Glutamatergic neuron (in vitro differentiated cells): Measurements from ENCODE around the gene DHCR24. TPM values are rescaled to one million over a fixed set of nuclear protein-coding genes. Genes with fewer than 3 reads are reported as not detected.

ENCODE experiments used
- DNase-seq: peaks from one replicate; pipeline ENCODE4 v3.0.0; 2022
- H3K27ac Mint-ChIP-seq: one replicate; pipeline ENCODE4 v1.8.0; 2020; ENCODE audit warnings: mild to moderate bottlenecking, mixed read lengths, inconsistent platforms; ENCODE audit not compliant: unreplicated experiment
- H3K27me3 Mint-ChIP-seq: one replicate; pipeline ENCODE4 v1.8.0; 2020; ENCODE audit warnings: mild to moderate bottlenecking, moderate library complexity, mixed read lengths, inconsistent platforms; ENCODE audit not compliant: unreplicated experiment
- H3K36me3 Mint-ChIP-seq: one replicate; pipeline ENCODE4 v1.8.0; 2020; ENCODE audit warnings: mild to moderate bottlenecking, mixed read lengths, inconsistent platforms; ENCODE audit not compliant: unreplicated experiment
- H3K4me1 Mint-ChIP-seq: one replicate; pipeline ENCODE4 v1.8.0; 2020; ENCODE audit warnings: mild to moderate bottlenecking, low read depth, mixed read lengths, inconsistent platforms; ENCODE audit not compliant: unreplicated experiment
- H3K4me3 Mint-ChIP-seq: one replicate; pipeline ENCODE4 v1.8.0; 2020; ENCODE audit warnings: mild to moderate bottlenecking, mixed read lengths, inconsistent platforms; ENCODE audit not compliant: unreplicated experiment
- H3K9me3 Mint-ChIP-seq: one replicate; pipeline ENCODE4 v1.8.0; 2020; ENCODE audit warnings: mild to moderate bottlenecking, moderate library complexity, mixed read lengths, inconsistent platforms; ENCODE audit not compliant: unreplicated experiment
- CTCF ChIP-seq: fragments of 200-600 bp; sonication (generic); IDR thresholded peaks from one replicate; pipeline ENCODE4 v1.5.0; 2021; ENCODE audit not compliant: partially characterized antibody, unreplicated experiment
- total RNA-seq: library from RNA; stranded (reverse); fragmentation: NEBNext Ultra II Directional; extraction: Animal tissue kit (Norgen Biotek cat#: 25700); gene quantifications from one replicate; pipeline ENCODE4 v1.2.1, GENCODE V29; 2021; ENCODE audit not compliant: unreplicated experiment

DHCR24 gene
- total RNA-seq, 1 donor from 2014 or later = 284 TPM

GRCh38 chr1:54844564-54844963 lies 42.4 kb downstream of the DHCR24 start:
- Mint-ChIP-seq H3K36me3 (peaks cover 13% of the 10 kb centered on the region), H3K4me3 (no peak overlapping the region), H3K4me1 (no peaks in the 10 kb centered on the region), H3K9me3 (no peaks in the 10 kb centered on the region), H3K27me3 (peaks cover 4% of the 10 kb centered on the region), H3K27ac (no peak overlapping the region)
- no peak for DNase-seq
- no peak for TF ChIP-seq CTCF

GRCh38 chr1:54843449-54843848 lies 43.5 kb downstream of the DHCR24 start:
- no peak for DNase-seq
- Mint-ChIP-seq H3K27ac (no peak overlapping the region), H3K9me3 (no peaks in the 10 kb centered on the region)

GRCh38 chr1:54842963-54843362 lies 44.0 kb downstream of the DHCR24 start:
- H3K36me3 Mint-ChIP-seq = peaks cover 7% of the 10 kb centered on the region
- no peak overlapping the region for H3K27ac Mint-ChIP-seq
- peaks cover 3% of the 10 kb centered on the region for H3K27me3 Mint-ChIP-seq
- TF ChIP-seq CTCF = no peak
- H3K9me3 Mint-ChIP-seq = no peaks in the 10 kb centered on the region
- H3K4me3 Mint-ChIP-seq = no peak overlapping the region
- DNase-seq = no peak
- no peaks in the 10 kb centered on the region for H3K4me1 Mint-ChIP-seq

More at GRCh38 chr1:54843449-54843848, 43.5 kb downstream of the DHCR24 start:
- peaks cover 6% of the 10 kb centered on the region for H3K36me3 Mint-ChIP-seq
- peaks cover 3% of the 10 kb centered on the region for H3K27me3 Mint-ChIP-seq
- TF ChIP-seq CTCF = no peak
- H3K4me1 Mint-ChIP-seq = no peaks in the 10 kb centered on the region
- H3K4me3 Mint-ChIP-seq = no peak overlapping the region

GRCh38 chr1:54842206-54842915 lies 44.6 kb downstream of the DHCR24 start:
- Mint-ChIP-seq H3K27ac (no peak overlapping the region), H3K9me3 (no peaks in the 10 kb centered on the region), H3K4me1 (no peaks in the 10 kb centered on the region), H3K4me3 (no peak overlapping the region), H3K36me3 (peaks cover 12% of the 10 kb centered on the region), H3K27me3 (peaks cover 4% of the 10 kb centered on the region)
- DNase-seq = no peak
- TF ChIP-seq CTCF = no peak

- peaks cover 12% of the 10 kb centered on the region for H3K36me3 Mint-ChIP-seq
- no peaks in the 10 kb centered on the region for H3K4me1 Mint-ChIP-seq
- no peak for DNase-seq
Observed at GRCh38 chr1:54839824-54840223, 47.2 kb downstream of the DHCR24 start.

More at GRCh38 chr1:54839824-54840223, 47.2 kb downstream of the DHCR24 start:
- Mint-ChIP-seq H3K4me3 (no peak overlapping the region), H3K27ac (peak overlapping the region; percentile 30), H3K9me3 (no peaks in the 10 kb centered on the region), H3K27me3 (peaks cover 2% of the 10 kb centered on the region)
- TF ChIP-seq CTCF = no peak
